HG03196 (cell line): ENCODE measurements around the gene NEK1.
A peak's percentile ranks its signal among the peaks of the same experiment; 100 is the strongest.

ENCODE experiments used
- ATAC-seq: cut with Tn5 transposase; IDR thresholded peaks from one replicate; pipeline ENCODE4 v1.9.1; 2021; ENCODE audit not compliant: unreplicated experiment

NEK1 gene, protein sequence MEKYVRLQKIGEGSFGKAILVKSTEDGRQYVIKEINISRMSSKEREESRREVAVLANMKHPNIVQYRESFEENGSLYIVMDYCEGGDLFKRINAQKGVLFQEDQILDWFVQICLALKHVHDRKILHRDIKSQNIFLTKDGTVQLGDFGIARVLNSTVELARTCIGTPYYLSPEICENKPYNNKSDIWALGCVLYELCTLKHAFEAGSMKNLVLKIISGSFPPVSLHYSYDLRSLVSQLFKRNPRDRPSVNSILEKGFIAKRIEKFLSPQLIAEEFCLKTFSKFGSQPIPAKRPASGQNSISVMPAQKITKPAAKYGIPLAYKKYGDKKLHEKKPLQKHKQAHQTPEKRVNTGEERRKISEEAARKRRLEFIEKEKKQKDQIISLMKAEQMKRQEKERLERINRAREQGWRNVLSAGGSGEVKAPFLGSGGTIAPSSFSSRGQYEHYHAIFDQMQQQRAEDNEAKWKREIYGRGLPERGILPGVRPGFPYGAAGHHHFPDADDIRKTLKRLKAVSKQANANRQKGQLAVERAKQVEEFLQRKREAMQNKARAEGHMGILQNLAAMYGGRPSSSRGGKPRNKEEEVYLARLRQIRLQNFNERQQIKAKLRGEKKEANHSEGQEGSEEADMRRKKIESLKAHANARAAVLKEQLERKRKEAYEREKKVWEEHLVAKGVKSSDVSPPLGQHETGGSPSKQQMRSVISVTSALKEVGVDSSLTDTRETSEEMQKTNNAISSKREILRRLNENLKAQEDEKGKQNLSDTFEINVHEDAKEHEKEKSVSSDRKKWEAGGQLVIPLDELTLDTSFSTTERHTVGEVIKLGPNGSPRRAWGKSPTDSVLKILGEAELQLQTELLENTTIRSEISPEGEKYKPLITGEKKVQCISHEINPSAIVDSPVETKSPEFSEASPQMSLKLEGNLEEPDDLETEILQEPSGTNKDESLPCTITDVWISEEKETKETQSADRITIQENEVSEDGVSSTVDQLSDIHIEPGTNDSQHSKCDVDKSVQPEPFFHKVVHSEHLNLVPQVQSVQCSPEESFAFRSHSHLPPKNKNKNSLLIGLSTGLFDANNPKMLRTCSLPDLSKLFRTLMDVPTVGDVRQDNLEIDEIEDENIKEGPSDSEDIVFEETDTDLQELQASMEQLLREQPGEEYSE (N-terminal part only)

DNA sequence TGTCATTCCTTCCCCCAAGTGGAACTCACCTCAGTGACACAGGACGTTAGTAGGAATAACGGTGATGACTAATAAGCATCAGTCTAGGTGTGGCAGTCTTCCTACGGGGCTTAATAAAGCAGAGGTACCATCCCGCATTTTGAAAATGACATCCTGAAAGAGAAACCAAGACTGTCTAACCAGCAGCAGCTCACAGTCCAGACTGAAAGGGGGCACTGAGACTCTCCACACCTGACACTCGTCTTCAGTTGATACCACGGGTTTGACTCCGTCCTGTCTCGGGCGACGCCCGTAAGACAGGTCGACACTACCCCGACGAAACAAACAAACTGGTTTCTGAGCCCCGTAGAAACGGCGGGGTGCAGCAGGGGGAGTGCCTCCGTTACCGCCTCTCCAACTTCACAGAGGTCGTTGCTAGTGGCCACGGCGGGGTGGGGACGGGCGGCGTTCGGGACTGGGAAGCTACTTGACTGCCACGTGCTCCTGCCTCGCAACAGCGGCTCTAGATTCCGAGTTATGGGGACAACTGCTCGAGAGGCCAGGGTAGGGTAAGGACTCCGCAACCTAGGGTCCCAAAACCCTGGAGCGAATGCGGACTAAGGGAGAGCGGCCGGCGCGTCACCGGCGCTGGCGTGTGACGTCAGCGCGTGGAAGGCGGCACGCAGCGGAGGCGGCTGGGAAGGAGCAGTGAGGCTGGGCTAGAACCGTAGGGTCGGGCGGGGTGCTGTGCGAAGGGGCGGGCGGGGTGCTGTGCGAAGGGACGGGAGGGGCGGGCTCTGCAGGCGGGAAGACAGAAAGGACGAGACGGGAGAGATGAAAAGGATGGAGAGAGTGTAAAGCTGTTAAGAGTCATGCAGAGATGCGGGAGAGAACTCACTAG lies at the start of gene NEK1:
Gene NEK1, minus strand, starts transcription at position 593 of the 880 bp plus-strand sequence. CDS start 9,953 bp downstream, outside the sequence.
- peak; percentile 93 for ATAC-seq

DNA sequence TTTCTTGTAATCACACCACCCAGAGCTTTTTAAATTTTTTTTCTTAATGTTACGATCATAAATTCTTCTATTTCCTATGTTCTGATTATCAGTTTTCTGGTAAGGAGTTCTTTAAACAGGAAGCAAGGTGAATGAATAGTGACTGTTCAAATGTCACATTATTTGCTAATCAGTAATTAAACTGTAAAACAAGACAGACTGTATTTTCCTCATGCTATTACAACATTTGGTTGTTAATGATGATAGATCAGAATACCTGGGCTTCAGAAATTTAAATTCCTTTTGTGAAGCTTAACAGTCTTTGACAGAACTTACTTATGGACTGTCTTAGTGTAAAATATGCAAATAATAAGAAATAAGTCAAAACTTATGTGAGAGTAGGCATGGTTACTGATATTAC lies 49.4 kb upstream of the NEK1 start:
- no peak for ATAC-seq

DNA sequence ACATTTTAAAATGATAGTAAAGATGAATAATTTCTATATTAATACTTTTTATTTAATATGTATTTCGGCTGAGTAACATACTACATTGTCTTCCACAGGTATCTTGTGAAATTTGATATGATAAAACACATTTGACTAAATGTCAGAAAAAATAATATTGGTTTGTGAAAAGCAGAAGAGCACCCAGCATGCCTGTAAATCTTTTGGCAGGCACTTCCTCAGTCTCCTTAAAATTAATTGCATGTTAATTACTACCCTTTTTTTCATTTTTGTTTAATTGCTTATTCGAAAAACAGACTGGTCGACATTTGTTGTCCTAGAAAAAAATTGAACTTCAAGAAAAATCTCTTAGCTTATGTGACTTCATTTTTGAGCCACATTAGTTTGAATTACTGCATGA lies 48.5 kb upstream of the NEK1 start:
- ATAC-seq, result no peak

DNA sequence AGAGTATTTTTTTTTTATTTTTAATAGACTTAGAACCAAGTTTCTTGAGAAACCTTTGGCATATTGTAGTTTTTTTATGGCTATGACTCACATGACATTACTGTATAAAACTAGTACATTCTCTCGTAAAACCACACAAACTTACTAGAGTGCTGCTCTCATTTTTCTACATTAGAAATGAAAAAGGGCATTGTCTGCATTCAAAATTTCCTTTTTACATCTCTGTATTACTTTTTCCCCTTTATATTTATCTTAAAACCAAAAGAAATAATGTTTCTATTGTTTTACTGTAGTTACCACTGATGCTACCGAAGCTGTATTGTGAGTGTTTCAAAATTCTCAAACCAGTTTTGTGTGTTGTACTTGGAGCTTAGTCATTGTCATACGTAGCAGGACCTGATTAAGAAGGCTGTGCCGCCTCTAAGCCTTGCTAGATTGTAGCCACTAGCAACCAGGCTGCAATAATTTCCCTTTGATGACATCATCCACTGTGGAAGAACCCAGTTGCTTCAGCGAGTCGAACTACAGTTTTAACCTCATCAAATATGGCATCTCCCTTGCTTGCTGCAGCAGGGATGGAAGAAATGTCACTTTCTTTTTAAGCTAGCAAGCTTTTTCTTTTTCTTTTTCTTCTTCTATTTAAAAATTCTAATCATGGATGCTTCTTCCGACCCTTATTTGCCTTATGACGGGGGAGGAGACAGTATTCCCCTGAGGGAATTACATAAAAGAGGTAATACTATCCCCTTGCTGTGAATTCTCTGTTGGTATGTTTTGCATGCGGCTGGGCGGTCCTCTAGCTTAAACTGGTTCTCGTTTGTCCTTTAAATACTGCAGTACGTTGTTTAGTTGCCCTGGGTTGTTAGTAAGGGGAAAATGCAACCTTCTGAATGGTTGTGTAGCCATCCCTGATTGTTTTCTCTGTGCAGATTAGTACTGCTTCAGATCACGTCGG lies 47.6 kb upstream of the NEK1 start:
- ATAC-seq, result peak; percentile 96

DNA sequence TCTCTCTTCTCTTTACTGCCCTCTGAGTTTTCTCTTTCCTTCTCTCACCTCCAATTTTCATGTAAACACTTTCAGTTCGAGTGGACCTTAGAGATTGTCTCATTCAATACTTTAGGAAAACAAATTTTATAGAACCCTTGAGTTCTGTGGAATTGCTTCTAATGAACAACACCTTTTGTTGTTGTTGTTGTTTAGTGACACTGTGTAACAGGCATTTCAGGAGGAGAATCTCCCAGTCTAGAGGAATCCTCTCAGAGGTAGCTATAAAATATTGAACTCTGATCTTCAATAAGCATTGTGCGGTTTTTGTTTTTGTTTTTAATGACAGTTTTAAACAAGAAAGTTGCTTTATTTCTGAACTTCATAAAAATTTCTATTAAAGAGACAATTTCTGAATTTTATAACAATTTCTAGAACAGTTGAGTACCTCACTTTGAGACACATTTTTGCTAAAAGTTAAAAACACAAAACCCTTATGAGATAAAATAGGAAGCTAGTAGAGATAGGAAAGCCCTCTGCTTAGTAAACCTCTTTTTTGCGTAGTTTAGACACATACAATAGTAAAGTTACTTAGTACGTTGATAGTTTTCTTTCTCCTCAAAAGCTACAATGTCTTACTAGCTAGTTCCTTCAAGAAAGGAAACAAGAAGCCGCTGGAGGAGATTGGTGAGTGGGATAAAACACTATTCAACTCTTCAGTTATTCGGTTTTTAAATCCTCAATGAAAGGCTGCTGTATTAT lies 46.8 kb upstream of the NEK1 start:
- ATAC-seq, result no peak

DNA sequence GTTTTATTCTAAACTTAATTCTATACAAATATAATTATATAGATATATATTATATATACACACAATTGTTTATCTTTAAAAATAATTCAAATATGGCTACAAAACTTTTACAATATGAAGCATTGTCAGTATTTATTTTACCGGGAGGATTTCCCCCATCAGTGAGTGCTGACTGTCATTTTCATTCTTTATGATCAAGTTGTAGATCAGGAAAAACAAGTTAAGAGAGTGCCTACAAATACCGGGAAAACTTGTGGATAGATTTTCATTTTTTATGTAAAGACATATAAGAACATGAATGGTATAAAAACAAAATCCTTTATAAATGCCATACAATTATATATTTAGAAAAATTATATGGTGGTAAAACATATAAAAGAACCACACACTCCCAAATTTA lies 45.8 kb upstream of the NEK1 start:
- no peak for ATAC-seq

DNA sequence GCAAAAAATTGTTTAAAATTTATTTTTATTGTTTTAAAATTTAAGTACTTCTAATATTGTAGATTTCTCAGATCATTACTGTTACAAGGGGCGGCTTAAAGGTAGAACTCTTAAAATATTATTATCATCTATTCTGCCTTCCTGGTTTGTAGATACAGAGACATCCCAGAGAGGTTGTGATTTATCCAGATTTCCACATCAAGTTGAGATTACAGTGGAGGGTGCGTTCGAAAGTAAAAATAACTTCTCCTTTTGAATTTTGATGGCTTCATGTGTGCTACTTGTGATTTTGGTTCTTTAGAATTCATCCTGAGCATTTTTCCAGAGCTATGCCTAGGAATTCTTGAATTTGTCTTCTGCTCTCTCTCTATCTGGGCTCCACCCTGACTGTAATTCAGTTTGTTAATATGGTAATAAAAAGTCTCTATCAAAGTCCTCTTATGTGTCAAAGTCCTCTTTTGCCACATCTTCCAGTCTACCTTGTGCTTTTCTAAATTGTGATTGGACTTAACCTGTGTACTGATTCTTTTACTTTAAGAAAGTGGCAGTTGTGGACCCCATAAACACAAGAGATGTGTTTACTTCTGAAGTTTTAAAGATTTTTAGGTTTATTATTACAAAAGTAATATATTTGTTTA lies 45.2 kb upstream of the NEK1 start:
- ATAC-seq, result no peak

DNA sequence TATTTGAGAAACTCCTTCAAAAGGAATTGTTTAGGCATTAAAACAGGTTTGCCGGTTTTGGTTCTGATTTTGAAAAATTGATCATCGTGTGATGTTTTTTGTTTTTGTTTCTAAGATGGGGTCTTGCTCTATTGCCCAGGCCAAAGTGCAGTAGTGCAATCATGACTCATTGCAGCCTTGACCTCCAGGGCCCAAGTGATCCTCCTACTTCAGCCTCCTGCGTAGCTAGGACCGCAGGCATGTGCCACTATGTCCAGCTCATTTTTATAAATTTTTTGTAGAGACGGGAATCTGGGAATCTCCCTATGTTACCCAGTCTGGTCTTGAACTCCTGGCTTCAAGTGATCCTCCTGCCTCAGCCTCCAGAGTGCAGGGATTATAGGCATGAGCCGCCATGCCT lies 43.0 kb upstream of the NEK1 start:
- no peak for ATAC-seq

DNA sequence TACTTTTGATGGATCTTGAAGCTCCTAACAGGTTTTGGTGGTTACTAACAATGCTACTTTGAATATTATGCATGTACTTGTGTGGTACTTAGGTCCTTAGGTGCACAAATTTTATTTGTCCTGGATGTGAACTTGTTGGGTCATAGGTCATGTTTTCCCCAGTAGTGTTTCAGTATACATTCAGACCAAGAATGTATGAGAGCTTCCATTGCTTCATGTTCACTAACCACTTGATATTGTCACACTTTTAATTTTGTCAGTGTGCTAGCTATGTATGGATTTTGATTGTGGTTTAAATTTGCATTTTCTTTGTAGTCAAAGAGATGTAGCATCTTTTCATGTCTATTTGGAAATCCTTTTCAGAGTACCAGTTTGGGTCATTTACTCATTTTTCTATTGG lies 40.2 kb upstream of the NEK1 start:
- no peak for ATAC-seq

DNA sequence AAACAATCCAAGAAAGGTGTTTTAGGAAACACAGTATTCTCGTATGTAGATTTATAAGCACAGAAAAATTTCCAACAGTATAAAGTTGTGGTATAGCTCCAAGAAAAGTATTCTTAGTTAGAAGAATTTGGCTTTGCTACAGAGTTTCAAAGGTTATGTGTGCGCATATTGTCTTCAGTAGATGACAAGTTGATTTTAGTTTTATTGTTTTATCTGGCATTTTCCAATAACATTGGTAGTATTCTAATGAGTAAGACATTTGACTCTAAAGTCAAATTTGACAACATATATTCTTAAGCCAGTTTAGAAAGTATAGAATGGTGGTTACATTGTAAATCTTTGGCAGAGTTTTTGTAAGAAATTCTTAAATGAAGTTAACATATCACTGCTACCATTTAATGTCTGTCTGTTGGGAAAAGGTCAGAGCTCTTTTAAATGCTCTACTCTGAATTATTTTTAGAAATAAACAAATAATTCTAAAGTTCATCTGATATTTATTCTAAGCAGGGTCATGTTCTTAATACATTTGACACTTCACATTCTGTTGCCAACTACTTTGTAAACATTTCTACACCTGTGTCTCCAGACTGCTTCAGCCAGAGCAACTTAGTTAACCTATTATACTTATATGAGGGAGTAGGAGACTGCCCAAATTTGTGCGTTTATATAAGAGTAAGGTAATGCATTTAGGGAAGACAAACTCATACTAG lies 38.0 kb upstream of the NEK1 start:
- ATAC-seq, result no peak

DNA sequence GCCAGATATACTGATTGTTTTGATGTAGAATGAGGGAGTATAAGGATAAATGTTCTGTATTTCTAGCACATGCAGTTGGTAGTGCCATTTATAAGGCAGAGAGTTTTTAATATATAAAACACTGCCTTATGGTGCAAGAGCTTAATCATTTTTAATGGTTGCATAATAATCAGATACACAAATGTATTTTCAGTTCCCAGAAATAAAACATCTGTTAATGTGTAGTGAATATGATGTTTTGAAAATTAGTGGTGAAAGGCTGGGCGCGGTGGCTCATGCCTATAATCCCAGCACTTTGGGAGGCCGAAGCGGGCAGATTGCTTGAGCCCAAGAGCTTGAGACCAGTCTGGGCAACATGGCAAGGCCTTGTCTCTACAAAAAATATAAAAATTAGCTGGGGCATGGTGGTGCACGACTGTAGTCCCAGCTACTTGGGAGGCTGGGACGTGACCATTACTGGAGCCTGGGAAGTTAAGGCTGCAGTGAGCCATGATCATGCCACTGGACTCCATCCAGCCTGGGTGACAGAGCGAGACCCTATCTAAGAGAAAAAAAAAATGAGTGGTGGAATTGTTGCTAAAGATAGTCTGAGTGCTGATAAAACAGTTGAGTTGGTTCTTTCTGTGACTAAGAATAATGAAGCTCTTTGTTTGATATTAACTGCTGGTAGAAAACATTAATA lies 37.3 kb upstream of the NEK1 start:
- ATAC-seq, result no peak

DNA sequence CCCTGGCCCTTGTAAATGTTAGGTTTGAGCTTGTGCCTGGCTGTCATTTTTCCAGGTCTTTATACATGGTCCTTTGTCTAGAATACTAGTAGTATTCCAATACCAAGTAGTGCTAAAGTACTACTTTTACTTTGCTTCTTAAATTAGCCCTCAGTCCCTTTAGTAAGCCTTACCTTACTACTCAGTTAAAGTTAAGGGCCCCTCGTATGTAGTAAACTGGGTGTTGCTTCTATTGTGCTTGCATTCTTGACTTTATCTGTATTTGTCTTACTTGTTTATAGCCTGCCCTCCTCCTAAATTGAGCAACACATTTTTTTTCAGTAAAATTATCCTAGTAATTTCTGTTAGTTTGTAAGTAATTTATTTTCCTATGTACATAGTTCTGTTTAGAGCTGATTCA lies 33.2 kb upstream of the NEK1 start:
- ATAC-seq, result no peak

DNA sequence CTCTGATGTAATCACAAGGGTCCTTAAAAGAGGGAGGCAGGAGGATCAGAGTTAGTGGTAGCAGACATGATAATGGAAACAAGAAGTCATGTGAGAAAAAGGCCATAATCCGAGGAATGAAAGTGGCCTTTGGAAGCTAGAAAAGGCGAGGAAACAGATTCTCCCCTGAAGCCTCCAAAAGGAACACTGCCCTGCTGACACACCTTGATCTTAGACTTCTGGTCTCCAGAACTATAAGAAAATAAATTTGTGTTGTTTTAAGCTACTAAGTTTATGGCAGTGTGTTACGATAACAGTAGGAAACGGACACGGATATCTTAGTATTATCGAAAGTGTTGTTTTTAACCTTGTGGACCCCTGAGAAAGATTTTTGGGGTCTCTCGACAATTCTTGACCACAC lies 32.4 kb upstream of the NEK1 start:
- ATAC-seq, result no peak

DNA sequence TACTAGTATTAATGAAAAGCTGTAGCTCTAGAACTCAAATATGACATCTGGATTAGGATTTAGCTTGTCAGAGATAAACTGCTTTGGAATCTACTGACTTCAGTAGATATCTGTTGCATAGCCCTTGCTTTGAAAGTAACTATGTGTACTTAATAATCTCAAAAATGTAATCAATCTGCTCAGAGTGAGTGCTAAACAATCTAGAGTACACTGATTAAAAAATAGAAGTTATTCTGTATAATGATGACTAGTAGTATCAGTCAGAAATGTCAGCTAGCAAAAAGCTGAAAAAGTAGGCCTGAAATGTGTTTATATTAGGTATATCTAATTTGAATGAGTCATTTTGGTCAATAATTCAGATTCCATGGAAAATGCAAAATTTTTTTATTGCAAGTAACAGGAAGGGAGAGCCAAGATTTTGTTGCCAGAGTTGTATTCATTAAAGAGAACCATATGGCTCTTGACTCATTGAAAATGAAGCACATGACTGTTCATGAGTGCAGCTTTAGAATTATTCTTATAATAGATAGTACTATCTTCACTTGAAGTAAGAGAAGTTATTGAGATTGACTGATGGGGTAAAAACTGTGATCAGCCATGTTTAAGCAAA lies 28.0 kb upstream of the NEK1 start:
- ATAC-seq, result no peak

DNA sequence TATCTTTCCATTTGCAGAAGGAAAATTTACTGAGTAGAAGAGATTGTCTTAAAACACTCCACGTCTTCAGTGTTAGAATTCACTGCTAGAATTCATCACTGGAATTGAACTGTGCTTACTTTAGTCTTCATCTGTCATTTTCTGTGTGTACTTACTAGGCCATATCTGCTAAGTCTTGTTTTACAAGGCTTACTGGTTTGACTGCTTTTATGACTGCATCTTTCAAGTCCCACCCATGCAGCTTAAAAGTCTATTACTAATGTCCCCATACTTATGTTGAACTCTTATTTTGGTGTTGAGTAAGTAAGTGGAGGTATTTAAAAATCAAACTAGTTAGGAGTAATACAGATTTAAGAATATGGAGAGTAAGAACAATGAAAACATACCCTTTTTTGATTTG lies 22.6 kb upstream of the NEK1 start:
- no peak for ATAC-seq

DNA sequence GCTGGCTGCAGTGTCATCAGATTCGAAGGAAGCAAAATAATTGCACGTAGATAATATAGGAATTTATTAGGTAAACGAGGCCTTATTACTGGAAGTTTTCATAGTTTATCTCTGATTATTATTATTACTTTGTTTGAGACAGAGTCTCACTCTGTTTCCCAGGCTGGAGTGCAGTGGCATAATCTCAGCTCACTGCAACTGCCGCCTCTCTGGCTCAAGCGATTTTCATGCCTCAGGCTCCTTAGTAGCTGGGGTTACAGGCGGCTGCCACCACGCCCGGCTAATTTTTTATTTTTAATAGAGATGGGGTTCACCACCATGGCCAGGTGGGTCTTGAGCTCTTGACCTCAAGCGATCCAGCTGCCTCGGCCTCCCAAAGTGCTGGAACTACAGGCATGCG lies 20.5 kb upstream of the NEK1 start:
- no peak for ATAC-seq

DNA sequence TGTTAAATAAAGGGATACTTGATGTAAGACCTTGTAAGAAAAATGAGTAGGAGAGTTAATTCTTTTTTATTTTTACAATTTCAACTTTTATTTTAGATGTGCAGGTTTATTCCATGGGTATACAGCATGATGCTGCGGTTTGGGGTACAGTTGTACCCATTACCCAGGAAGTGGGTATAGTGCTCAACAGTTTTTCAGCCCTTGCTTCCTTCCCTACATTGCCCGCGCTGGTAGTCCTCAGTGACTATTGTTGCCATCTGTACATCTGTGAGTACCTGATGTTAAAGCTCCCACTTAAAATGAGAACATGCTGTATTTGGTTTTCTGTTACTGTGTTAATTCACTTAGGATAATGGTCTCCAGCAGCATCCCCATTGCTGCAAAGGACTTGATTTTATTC lies 17.7 kb upstream of the NEK1 start:
- ATAC-seq, result no peak
